DMS53 treated with DMSO at 0.1 percent for 48 hours (cell line): ENCODE measurements around the gene SORCS3.

Experiments
- DNase-seq: peaks from one replicate; lab custom pipeline; 2025; ENCODE audit not compliant: unreplicated experiment; lab: John Stamatoyannopoulos, UW

Gene SORCS3

GRCh38 chr10:104773105-104773504 lies 132.0 kb downstream of the SORCS3 start:
- no peak for DNase-seq

DNA sequence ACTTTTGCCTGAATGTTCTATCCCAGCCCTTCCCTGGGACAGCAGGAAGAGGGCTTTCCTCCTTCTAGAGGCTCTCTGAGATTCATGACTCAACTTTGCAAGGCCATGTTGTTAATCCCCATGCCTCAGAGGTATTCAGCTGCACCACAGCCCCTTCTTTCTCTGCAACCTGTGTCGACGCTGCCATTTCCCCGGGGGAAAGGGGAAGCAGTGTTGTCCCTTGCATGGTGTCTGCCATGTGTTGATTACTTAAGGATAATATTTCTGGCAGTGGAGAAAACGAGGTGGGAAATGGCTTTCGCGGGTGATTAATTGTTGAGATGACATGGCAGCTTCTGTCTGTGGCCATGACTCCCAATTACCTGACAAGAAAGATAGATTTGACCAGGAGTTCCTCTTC lies 133.1 kb downstream of the SORCS3 start:
- no peak for DNase-seq

GRCh38 chr10:104777086-104777799 lies 136.2 kb downstream of the SORCS3 start:
- no peak for DNase-seq

- DNase-seq = no peak
These were observed 137.3 kb downstream of the SORCS3 start for GRCh38 chr10:104778371-104778770.

DNA sequence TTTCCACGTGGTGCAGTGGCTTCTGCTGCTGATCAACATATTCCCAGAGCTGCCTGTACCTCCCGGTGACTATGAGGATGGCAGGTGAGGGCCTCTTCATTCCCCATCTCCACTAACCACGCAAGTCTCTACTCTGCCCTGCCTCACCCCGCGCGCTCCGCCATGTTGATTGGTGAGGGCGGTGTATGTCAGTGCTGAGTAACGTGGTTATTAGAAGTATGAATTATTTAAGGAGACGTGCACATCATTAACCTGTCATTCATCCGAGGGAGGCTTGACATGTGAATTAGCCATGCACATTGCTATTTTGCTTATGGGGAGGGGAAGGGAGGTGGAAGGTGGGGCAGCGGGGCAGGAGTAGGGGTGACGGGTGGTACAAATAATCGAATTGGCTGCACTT lies 138.6 kb downstream of the SORCS3 start:
- no peak for DNase-seq

GRCh38 chr10:104780165-104780564 lies 139.1 kb downstream of the SORCS3 start:
- DNase-seq = no peak

GRCh38 chr10:104780946-104781595 lies 140.0 kb downstream of the SORCS3 start:
- no peak for DNase-seq

GRCh38 chr10:104784452-104784851 lies 143.4 kb downstream of the SORCS3 start:
- no peak for DNase-seq

- no peak for DNase-seq
These were observed 150.4 kb downstream of the SORCS3 start for GRCh38 chr10:104791471-104791870.

GRCh38 chr10:104795411-104795810 lies 154.3 kb downstream of the SORCS3 start:
- DNase-seq = no peak

GRCh38 chr10:104796823-104797222 lies 155.7 kb downstream of the SORCS3 start:
- no peak for DNase-seq

GRCh38 chr10:104802941-104803340 lies 161.9 kb downstream of the SORCS3 start:
- no peak for DNase-seq

DNA sequence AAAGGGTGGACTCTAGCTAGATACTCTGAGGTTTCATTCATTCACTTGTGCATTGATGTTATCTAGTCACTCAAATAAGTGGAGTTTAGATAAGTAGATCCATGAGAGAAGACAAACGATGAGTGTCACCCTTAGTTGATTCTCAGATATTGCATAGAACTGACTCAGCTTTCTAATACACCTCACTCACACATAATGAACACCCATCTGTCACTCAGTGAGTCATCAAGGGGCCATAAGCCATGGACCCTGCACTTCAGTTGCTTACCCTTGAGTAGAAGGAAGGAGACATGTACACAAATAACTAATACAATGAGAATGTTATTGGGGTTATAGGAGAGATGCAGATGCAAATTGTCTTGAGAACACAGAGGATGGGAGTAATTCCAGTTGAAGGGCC lies 163.8 kb downstream of the SORCS3 start:
- DNase-seq = no peak

DNA sequence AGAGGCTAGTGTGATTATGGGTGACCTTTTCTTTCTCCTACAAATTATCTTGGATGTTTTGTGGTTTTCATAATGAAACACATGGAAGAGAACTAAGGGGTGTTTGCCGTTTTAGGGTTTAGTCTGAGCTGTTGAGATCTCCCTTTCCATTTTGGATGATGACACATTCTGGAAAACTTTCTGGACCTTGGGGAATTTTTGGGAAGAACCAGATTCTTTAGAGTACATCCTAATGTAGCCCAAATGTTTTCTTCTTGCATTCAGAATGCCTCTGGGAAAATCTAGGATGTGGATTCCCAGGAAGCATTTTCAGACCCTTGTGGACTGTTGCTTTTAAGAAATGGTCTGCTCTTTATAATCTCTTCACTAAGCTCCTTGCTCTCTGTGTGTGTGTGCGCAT lies 165.7 kb downstream of the SORCS3 start:
- no peak for DNase-seq

DNA sequence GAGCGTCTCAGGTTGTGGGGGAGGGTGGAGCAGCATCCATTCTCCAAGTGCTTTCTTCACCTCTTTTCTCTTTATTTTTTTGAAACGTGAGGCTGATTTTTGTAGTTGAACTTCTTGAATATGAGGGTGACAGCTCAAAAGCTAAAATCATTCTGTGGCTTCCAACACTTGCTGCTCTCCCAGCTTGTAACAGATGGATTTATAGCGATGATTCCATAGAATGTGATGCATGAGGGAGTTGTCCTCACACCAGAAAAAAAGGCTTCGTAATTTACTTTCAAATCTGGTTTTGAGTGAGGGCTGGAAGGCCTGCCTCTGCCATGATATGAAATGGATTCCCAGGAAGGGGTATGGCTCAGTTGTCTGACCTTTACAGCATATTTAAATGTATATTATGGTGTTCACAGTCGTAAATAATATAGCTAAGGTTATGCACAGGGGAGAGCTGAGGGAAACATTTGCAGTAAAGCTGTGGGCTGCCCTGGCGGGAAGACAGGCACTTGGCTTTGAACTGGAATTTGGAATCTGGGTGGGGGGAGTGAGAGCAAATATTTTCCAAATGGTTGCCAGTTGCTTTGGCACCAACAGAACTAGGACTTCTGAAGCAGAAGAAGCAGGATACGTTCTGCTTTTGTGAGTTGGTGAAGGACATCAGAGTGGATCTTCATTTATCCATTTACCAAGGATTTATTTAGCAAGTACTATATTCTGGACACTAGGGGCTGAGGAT lies 166.7 kb downstream of the SORCS3 start:
- no peak for DNase-seq

- DNase-seq = no peak
These were observed 168.4 kb downstream of the SORCS3 start for GRCh38 chr10:104809288-104810090.

GRCh38 chr10:104811166-104811565 lies 170.1 kb downstream of the SORCS3 start:
- no peak for DNase-seq

DNA sequence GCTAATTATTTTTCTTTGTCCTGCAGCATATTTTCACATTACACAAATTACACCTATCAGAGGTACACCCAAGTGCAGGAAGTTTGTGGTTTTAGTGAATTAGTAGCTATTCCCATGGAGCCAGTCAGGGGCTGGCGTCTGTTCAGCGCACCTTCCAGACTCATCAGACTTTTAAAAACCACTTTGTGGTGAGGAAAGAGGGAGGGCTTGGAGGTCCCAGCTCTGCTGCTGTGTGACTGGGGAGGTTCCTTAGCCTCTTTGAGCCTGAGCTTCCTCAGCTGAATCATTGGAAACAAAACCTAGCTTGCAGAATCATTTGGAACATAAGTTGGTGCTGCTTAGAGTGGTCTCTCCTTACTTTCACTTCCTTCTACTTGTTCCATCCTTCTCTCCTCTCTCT lies 175.4 kb downstream of the SORCS3 start:
- DNase-seq = no peak

DNA sequence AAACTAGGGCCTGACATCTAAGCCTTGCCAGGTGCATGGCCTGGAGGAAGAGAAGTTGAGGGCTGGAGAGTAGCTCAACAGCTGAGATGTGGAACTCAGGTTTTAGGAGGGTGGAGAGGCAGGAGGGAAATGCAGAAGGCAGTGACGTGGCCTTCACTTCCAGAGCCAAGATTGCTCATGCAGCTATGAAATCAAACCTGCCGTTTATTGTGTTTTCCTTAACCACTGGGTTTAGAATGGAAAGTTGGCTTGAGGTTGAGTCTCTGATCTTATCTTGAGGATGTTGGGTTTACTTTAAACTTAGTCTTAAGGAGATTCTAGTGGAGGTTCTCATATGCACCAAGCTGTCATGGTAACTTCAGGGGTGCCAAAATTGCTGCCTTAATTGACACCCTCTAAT lies 178.6 kb downstream of the SORCS3 start:
- DNase-seq = no peak

GRCh38 chr10:104822088-104822487 lies 181.0 kb downstream of the SORCS3 start:
- DNase-seq = no peak

GRCh38 chr10:104824380-104825006 lies 183.4 kb downstream of the SORCS3 start:
- DNase-seq = no peak
